Loucy (cell line): ENCODE measurements around the gene PAQR6.

Source experiments
- H2AFZ ChIP-seq: fragments of 200-600 bp; sonication (generic); 2 replicates; pipeline ENCODE4 v1.6.0; 2016; ENCODE audit warnings: antibody characterized with exemption, mild to moderate bottlenecking, low read length, moderate library complexity
- H3F3A ChIP-seq: fragments of 200-600 bp; 2 replicates; pipeline ENCODE4 v1.6.0; 2016; ENCODE audit warnings: antibody characterized with exemption, low read depth, mild to moderate bottlenecking
- H3K27me3 ChIP-seq: fragments of 200-600 bp; sonication (generic); 2 replicates; pipeline ENCODE4 v1.6.1; 2014; ENCODE audit warnings: low read length, mild to moderate bottlenecking; ENCODE audit not compliant: insufficient read depth, poor library complexity, severe bottlenecking
- H3K36me3 ChIP-seq: fragments of 200-600 bp; sonication (generic); 2 replicates; pipeline ENCODE4 v1.6.1; 2016; ENCODE audit warnings: low read length; ENCODE audit not compliant: insufficient read depth
- H3K4me1 ChIP-seq: fragments of 200-600 bp; sonication (generic); 2 replicates; pipeline ENCODE4 v1.5.1; 2014; ENCODE audit warnings: low read length, mild to moderate bottlenecking; ENCODE audit not compliant: insufficient read depth, poor library complexity, severe bottlenecking
- H3K4me2 ChIP-seq: fragments of 200-600 bp; sonication (generic); 2 replicates; pipeline ENCODE4 v1.6.0; 2014; ENCODE audit warnings: antibody characterized with exemption, low read length, low read depth, mild to moderate bottlenecking; ENCODE audit not compliant: poor library complexity, severe bottlenecking
- H3K4me3 ChIP-seq: fragments of 200-600 bp; sonication (generic); 2 replicates; pipeline ENCODE4 v1.5.1; 2014; ENCODE audit warnings: low read length, mild to moderate bottlenecking, mixed read lengths; ENCODE audit not compliant: poor library complexity, severe bottlenecking
- H3K79me2 ChIP-seq: fragments of 200-600 bp; sonication (generic); 2 replicates; pipeline ENCODE4 v1.6.1; 2014; ENCODE audit warnings: low read length; ENCODE audit not compliant: insufficient read depth
- H3K9ac ChIP-seq: fragments of 200-600 bp; sonication (generic); 2 replicates; pipeline ENCODE4 v1.6.0; 2014; ENCODE audit warnings: mild to moderate bottlenecking, low read depth, low read length, moderate library complexity; ENCODE audit not compliant: poor library complexity, severe bottlenecking
- H3K9me2 ChIP-seq: fragments of 200-600 bp; sonication (generic); replicated peaks from 2 replicates; pipeline ENCODE4 v1.6.1; 2016; ENCODE audit warnings: low read depth, low read length, mixed read lengths
- H3K9me3 ChIP-seq: fragments of 200-600 bp; sonication (generic); 2 replicates; pipeline ENCODE4 v1.6.1; 2014; ENCODE audit warnings: mild to moderate bottlenecking, antibody characterized with exemption, low read length, low read depth; ENCODE audit not compliant: insufficient read depth
- H4K20me1 ChIP-seq: fragments of 200-600 bp; sonication (generic); 2 replicates; pipeline ENCODE4 v1.6.0; 2014; ENCODE audit warnings: antibody characterized with exemption, low read length, mild to moderate bottlenecking; ENCODE audit not compliant: insufficient read depth, poor library complexity, severe bottlenecking
- CTCF ChIP-seq: fragments of 200-600 bp; sonication (generic); conservative IDR thresholded peaks from 2 replicates; pipeline ENCODE4 v1.5.1; 2014; ENCODE audit warnings: mild to moderate bottlenecking, antibody characterized with exemption, low read length
- EZH2phosphoT487 ChIP-seq: fragments of 200-600 bp; IDR thresholded peaks from 2 replicates; pipeline ENCODE4 v1.6.1; 2018; ENCODE audit warnings: antibody characterized with exemption, mild to moderate bottlenecking, moderate library complexity, borderline replicate concordance

The PAQR6 gene

GRCh38 chr1:156246781-156247459, 936 bp downstream of the PAQR6 start:
- Histone ChIP-seq H3K4me2 (no peak overlapping the region), H4K20me1 (no peaks in the 10 kb centered on the region)

GRCh38 chr1:156246241-156246780, 1.5 kb downstream of the PAQR6 start:
- H4K20me1 ChIP-seq, result no peaks in the 10 kb centered on the region
- peaks cover 29% of the 10 kb centered on the region; the same call in 1 of the 2 replicates for H3K36me3 ChIP-seq
- no peak overlapping the region for H3K4me2 ChIP-seq
- H3K4me3 ChIP-seq, result no peak overlapping the region
- TF ChIP-seq EZH2phosphoT487 (no peak), CTCF (no peak)
- no peaks in the 10 kb centered on the region; the same call in 1 of the 2 replicates for H3K79me2 ChIP-seq
- H2AFZ ChIP-seq, result no peak overlapping the region
- H3K27me3 ChIP-seq, result no peaks in the 10 kb centered on the region
- no peak overlapping the region for H3K9ac ChIP-seq
- no peaks in the 10 kb centered on the region for H3K9me3 ChIP-seq
- H3F3A ChIP-seq, result no peaks in the 10 kb centered on the region
- peaks cover 10% of the 10 kb centered on the region for H3K4me1 ChIP-seq
- H3K9me2 ChIP-seq, result no peaks in the 10 kb centered on the region

More at GRCh38 chr1:156246781-156247459, 936 bp downstream of the PAQR6 start:
- Histone ChIP-seq H3K4me1 (peaks cover 14% of the 10 kb centered on the region), H3K36me3 (peaks cover 30% of the 10 kb centered on the region; the same call in 1 of the 2 replicates), H2AFZ (no peak overlapping the region), H3K4me3 (no peak overlapping the region), H3K9ac (no peak overlapping the region), H3K9me2 (no peaks in the 10 kb centered on the region), H3K79me2 (no peaks in the 10 kb centered on the region; the same call in 1 of the 2 replicates), H3K9me3 (no peaks in the 10 kb centered on the region), H3F3A (peaks cover 2% of the 10 kb centered on the region), H3K27me3 (no peaks in the 10 kb centered on the region)
- TF ChIP-seq EZH2phosphoT487 (no peak), CTCF (no peak)

- no peaks in the 10 kb centered on the region for H3K9me3 ChIP-seq
- H3K36me3 ChIP-seq, result peaks cover 23% of the 10 kb centered on the region; the same call in 1 of the 2 replicates
- TF ChIP-seq CTCF, result no peak
- no peak for TF ChIP-seq EZH2phosphoT487
- H3K4me1 ChIP-seq, result peaks cover 3% of the 10 kb centered on the region
- H3K9me2 ChIP-seq, result no peaks in the 10 kb centered on the region
- no peak overlapping the region for H3K4me2 ChIP-seq
- no peak overlapping the region for H2AFZ ChIP-seq
- no peak overlapping the region for H3K4me3 ChIP-seq
- H3K79me2 ChIP-seq, result no peaks in the 10 kb centered on the region; the same call in 1 of the 2 replicates
- no peaks in the 10 kb centered on the region for H3K27me3 ChIP-seq
- H3K9ac ChIP-seq, result no peak overlapping the region
- no peaks in the 10 kb centered on the region for H4K20me1 ChIP-seq
- no peaks in the 10 kb centered on the region for H3F3A ChIP-seq
Observed at GRCh38 chr1:156245451-156246232, 2.2 kb downstream of the PAQR6 start.
